A673 (cell line): ENCODE data around the gene NEDD8.

Experiments
- EZH2 ChIP-seq: fragments of 200-600 bp; sonication (generic); IDR thresholded peaks from 2 replicates; pipeline ENCODE4 v1.6.1; 2017; ENCODE audit warnings: borderline replicate concordance, low read depth, mild to moderate bottlenecking, mixed read lengths, antibody characterized with exemption, low read length; ENCODE audit not compliant: poor library complexity, severe bottlenecking
- TF ChIP-seq, protein P1 (sequence below): fragments of 300-800, 200-600 bp; sonication (generic); conservative IDR thresholded peaks from 2 replicates; pipeline ENCODE4 v1.5.1; 2017; ENCODE audit warnings: low read depth, mild to moderate bottlenecking, antibody characterized with exemption, low read length, moderate library complexity, mixed read lengths

GRCh38 chr14:24189460-24189859 lies 42.7 kb downstream of the NEDD8 start:
- TF ChIP-seq, protein P1, sequence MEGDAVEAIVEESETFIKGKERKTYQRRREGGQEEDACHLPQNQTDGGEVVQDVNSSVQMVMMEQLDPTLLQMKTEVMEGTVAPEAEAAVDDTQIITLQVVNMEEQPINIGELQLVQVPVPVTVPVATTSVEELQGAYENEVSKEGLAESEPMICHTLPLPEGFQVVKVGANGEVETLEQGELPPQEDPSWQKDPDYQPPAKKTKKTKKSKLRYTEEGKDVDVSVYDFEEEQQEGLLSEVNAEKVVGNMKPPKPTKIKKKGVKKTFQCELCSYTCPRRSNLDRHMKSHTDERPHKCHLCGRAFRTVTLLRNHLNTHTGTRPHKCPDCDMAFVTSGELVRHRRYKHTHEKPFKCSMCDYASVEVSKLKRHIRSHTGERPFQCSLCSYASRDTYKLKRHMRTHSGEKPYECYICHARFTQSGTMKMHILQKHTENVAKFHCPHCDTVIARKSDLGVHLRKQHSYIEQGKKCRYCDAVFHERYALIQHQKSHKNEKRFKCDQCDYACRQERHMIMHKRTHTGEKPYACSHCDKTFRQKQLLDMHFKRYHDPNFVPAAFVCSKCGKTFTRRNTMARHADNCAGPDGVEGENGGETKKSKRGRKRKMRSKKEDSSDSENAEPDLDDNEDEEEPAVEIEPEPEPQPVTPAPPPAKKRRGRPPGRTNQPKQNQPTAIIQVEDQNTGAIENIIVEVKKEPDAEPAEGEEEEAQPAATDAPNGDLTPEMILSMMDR: no peak
- TF ChIP-seq EZH2: no peak
